Measurements from ENCODE around the gene RHBDL1. TPM values are rescaled to one million over a fixed set of nuclear protein-coding genes. Genes with fewer than 3 reads are reported as not detected.
A peak's percentile ranks its signal among the peaks of the same experiment; 100 is the strongest.

RHBDL1 gene
- total RNA-seq, 3 donors from 2014 or later (not counting 1 experiment from before 2014, with no cell fraction given) = 2.9 to 4.2 (median 4.2) TPM

DNA sequence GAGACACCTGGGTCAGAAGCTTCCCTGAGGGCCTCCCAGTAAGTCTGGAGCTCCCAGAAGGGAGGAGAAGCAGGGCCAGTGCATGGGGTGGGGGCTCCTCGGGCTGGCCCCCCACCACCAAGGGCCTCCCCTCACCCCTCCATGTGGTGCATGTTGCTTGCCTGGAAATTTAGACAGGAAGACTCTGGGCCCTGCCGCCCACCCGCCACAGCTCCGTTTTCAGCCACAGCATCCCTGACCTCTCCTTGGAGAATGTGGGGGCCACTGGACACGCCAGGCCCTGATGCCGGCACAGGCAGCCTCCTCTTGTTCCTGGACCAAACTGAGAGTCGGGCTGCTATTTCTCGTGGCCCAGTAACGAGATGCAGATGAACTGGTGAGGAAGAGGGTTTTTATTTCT lies 36.6 kb upstream of the RHBDL1 start:
- WGBS (ENCODE audit: insufficient coverage) = 87% methylated on average over 9 of the region's 9 CpGs
- H3K9me3 ChIP-seq (ENCODE audit: control insufficient read depth, insufficient read depth, low read length) = no peaks in the 10 kb centered on the region
- H3K27ac Mint-ChIP-seq = no peak overlapping the region
- peaks cover 0 to 3% of the 10 kb centered on the region in 2 donors for H3K27me3 Mint-ChIP-seq (ENCODE audit: low read depth in 2 of 2)
- H3K4me3 ChIP-seq (ENCODE audit: low read length) = no peak overlapping the region
- no peaks in the 10 kb centered on the region for H3K36me3 Mint-ChIP-seq
- ATAC-seq (no peak), DNase-seq (no peak)
- H3K4me1 ChIP-seq (ENCODE audit: control insufficient read depth, insufficient read depth, low read length) = peaks cover 45% of the 10 kb centered on the region
- H3K4me1 Mint-ChIP-seq = peaks cover 7 to 21% of the 10 kb centered on the region in 2 donors
- H3K9me3 Mint-ChIP-seq = no peaks in the 10 kb centered on the region
- TF ChIP-seq, protein P1, sequence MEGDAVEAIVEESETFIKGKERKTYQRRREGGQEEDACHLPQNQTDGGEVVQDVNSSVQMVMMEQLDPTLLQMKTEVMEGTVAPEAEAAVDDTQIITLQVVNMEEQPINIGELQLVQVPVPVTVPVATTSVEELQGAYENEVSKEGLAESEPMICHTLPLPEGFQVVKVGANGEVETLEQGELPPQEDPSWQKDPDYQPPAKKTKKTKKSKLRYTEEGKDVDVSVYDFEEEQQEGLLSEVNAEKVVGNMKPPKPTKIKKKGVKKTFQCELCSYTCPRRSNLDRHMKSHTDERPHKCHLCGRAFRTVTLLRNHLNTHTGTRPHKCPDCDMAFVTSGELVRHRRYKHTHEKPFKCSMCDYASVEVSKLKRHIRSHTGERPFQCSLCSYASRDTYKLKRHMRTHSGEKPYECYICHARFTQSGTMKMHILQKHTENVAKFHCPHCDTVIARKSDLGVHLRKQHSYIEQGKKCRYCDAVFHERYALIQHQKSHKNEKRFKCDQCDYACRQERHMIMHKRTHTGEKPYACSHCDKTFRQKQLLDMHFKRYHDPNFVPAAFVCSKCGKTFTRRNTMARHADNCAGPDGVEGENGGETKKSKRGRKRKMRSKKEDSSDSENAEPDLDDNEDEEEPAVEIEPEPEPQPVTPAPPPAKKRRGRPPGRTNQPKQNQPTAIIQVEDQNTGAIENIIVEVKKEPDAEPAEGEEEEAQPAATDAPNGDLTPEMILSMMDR (IDR thresholded peaks at IDR 0.05) = no peak
- H3K27me3 ChIP-seq (ENCODE audit: control insufficient read depth, insufficient read depth, low read length) = no peaks in the 10 kb centered on the region
- intact Hi-C loops (cut with micrococcal nuclease) = no loop called here
- H3K27ac ChIP-seq (ENCODE audit: low read length) = no peak overlapping the region
- no peaks in the 10 kb centered on the region for H3K36me3 ChIP-seq (ENCODE audit: control insufficient read depth, insufficient read depth, low read length)
- H3K4me3 Mint-ChIP-seq = peak overlapping the region; percentile 37

DNA sequence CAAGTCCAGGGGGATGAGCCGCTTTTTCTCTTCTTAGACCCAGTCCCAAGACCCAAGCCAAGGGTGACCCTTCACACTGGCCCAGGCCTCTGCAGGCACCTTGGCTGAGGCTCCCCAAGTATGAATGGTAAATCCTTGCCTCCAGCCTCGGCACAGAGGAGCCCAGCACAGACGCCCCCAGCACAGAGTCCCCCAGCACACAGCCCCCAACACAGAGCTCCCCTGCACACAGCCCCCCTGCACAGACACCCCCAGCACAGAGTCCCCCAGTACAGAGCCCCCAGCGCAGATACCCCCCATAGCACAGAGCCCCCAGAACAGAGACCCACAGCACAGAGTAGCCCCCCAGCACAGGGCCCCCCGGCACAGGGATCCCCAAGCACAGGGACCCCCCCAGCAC lies 34.9 kb upstream of the RHBDL1 start:
- peaks cover 34% of the 10 kb centered on the region for H3K4me1 ChIP-seq (ENCODE audit: control insufficient read depth, insufficient read depth, low read length)
- Mint-ChIP-seq H3K27me3 (ENCODE audit: low read depth in 2 of 2) (peaks cover 0 to 3% of the 10 kb centered on the region in 2 donors), H3K4me3 (peak overlapping the region; percentile 67), H3K9me3 (no peaks in the 10 kb centered on the region), H3K4me1 (peaks cover 7 to 20% of the 10 kb centered on the region in 2 donors), H3K27ac (peak overlapping the region in 1 of 2 donors; percentile 38), H3K36me3 (no peaks in the 10 kb centered on the region)
- no peaks in the 10 kb centered on the region for H3K27me3 ChIP-seq (ENCODE audit: control insufficient read depth, insufficient read depth, low read length)
- DNase-seq = no peak
- intact Hi-C loops (cut with micrococcal nuclease) = no loop called here
- no peak overlapping the region for H3K27ac ChIP-seq (ENCODE audit: low read length)
- 98% methylated on average over 3 of the region's 5 CpGs for WGBS (ENCODE audit: insufficient coverage)
- no peaks in the 10 kb centered on the region for H3K9me3 ChIP-seq (ENCODE audit: control insufficient read depth, insufficient read depth, low read length)
- no peak for ATAC-seq
- no peak overlapping the region for H3K4me3 ChIP-seq (ENCODE audit: low read length)
- no peaks in the 10 kb centered on the region for H3K36me3 ChIP-seq (ENCODE audit: control insufficient read depth, insufficient read depth, low read length)
- TF ChIP-seq, protein P1 (IDR thresholded peaks at IDR 0.05) = no peak

DNA sequence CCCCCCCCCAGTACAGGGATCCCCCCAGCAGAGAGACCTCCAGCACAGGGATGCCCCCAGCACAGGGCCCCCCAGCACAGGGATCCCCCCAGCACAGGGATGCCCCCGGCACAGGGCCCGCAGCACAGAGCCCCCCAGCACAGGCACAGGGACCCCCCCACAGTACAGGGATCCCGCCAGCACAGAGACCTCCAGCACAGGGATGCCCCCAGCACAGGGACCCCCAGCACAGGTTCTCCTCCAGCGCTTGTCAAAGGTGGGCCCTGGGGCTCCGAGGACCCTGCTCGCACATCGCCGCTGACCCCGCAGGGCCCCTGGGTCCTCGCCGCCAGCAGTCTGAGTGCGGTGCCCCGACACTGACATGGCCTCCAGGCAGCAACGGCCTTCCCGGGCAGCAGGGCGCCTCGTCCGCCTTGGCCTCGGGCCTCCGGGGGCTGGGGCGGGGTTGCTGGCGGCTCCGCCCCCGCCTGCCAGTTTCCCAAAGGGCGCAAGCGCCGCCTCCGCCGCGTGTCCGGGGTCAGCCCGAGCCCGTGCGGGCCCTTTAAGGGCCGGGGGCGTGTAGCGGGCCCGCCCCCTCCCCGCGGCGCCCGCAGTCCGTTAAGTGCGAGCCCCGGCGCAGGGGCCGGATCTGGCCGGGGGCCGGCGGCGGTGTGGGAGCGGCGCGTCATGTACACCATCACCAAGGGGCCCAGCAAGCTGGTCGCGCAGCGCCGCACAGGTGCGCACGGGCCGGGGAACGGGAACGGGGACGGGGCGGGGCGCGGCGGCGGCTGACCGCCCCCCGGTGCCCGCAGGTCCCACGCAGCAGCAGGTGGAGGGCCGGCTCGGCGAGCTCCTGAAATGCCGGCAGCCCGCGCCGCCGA lies 33.9 kb upstream of the RHBDL1 start, which contains the start of gene MCRIP2:
Gene MCRIP2, plus strand, starts transcription at position 503 of the 863 bp plus-strand sequence. Its CDS starts 164 bp downstream, at position 667.
- Histone ChIP-seq H3K4me1 (ENCODE audit: control insufficient read depth, insufficient read depth, low read length) (peaks cover 32% of the 10 kb centered on the region), H3K36me3 (ENCODE audit: control insufficient read depth, insufficient read depth, low read length) (no peaks in the 10 kb centered on the region), H3K9me3 (ENCODE audit: control insufficient read depth, insufficient read depth, low read length) (no peaks in the 10 kb centered on the region), H3K4me3 (ENCODE audit: low read length) (peak within 1 kb of the TSS; percentile 42), H3K27me3 (ENCODE audit: control insufficient read depth, insufficient read depth, low read length) (no peaks in the 10 kb centered on the region), H3K27ac (ENCODE audit: low read length) (no peak within 1 kb of the TSS)
- peaks cover 0 to 2% of the 10 kb centered on the region in 2 donors for H3K27me3 Mint-ChIP-seq (ENCODE audit: low read depth in 2 of 2)
- H3K4me3 Mint-ChIP-seq = peak within 1 kb of the TSS; percentile 75
- H3K36me3 Mint-ChIP-seq = no peaks in the 10 kb centered on the region
- DNase-seq = peak; percentile 68 to 75
- TF ChIP-seq, protein P1 (IDR thresholded peaks at IDR 0.05) = no peak
- peak within 1 kb of the TSS in 1 of 2 donors; percentile 38 for H3K27ac Mint-ChIP-seq
- peaks cover 4 to 17% of the 10 kb centered on the region in 2 donors for H3K4me1 Mint-ChIP-seq
- H3K9me3 Mint-ChIP-seq = no peaks in the 10 kb centered on the region
- intact Hi-C loops (cut with micrococcal nuclease) = no loop called here
- under 1% methylated on average over 80 of the region's 81 CpGs for WGBS (ENCODE audit: insufficient coverage)
- peak; percentile 37 to 52 (median 41) for ATAC-seq

Measured in natural killer cell (primary cell).